ENCODE measurements around the gene PFKP.

DNA sequence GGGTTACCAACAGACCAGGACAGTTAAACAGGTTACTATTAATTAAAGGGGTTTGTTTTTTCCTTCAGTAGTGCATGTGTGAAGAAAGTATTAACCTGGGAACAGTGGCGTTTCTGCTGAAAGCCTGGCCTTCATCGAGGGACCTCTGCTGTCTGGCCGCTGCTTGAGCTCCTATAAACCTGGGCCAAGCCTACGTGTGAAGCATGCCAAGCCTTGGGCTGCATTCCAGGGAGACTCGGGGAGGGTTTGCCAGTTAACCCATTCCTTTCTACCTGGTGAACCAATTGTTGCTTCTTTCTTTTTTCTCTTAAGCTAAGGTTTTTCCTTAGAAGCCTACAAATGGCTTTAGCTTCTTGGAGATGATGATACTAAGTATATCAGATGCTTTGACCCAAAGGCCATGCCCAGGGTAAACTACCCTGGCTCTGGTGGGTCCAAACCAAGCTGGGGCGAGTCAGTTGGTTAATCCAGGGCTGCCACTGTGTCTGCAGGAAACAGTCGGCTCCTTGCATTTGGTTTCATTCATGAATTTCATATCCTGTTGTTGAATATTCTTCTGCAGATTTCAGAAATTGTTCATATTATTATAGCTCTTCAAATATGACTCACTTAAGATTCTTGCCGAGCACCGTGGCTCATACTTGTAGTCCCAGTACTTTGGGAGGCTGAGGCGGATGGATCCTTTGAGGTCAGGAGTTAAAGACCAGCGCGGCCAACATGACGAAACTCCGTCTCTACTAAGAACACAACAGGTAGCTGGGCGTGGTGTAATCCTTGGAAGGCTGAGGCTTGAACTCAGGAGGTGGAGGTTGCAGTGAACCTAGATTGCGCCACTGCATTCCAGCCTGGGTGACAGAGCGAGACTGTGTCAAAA, 23.8 kb downstream of the PFKP start:
- TF ChIP-seq, protein P1, sequence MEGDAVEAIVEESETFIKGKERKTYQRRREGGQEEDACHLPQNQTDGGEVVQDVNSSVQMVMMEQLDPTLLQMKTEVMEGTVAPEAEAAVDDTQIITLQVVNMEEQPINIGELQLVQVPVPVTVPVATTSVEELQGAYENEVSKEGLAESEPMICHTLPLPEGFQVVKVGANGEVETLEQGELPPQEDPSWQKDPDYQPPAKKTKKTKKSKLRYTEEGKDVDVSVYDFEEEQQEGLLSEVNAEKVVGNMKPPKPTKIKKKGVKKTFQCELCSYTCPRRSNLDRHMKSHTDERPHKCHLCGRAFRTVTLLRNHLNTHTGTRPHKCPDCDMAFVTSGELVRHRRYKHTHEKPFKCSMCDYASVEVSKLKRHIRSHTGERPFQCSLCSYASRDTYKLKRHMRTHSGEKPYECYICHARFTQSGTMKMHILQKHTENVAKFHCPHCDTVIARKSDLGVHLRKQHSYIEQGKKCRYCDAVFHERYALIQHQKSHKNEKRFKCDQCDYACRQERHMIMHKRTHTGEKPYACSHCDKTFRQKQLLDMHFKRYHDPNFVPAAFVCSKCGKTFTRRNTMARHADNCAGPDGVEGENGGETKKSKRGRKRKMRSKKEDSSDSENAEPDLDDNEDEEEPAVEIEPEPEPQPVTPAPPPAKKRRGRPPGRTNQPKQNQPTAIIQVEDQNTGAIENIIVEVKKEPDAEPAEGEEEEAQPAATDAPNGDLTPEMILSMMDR (IDR thresholded peaks at IDR 0.05): no peak
- TF ChIP-seq POLR2A (IDR thresholded peaks at IDR 0.05): no peak
